Kidney tubule cell (primary cell): Measurements from ENCODE around the gene ITPR1.

Source experiments
- DNase-seq: peaks from one replicate; pipeline ENCODE4 v3.0.0-alpha.2; 2018; ENCODE audit warnings: low spot score

ITPR1 gene

DNA sequence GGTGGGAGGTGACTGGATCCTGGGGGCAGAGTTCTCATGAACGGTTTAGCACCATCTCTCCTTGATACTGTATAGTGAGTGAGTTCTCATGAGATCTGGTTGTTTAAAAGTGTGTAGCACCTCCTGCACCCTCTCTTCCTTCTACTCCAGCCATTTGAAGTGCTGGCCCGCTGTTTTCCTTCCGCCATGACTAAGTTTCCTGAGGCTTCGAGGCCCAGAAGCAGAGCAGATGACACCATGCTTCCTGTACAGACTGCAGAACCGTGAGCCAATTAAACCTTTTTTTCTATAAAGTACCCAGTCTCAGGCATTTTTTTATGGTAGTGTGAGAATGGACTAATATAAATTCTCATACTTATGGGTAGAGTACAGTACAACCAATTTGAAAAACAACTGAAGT, 362.5 kb downstream of the ITPR1 start:
- DNase-seq = no peak

DNA sequence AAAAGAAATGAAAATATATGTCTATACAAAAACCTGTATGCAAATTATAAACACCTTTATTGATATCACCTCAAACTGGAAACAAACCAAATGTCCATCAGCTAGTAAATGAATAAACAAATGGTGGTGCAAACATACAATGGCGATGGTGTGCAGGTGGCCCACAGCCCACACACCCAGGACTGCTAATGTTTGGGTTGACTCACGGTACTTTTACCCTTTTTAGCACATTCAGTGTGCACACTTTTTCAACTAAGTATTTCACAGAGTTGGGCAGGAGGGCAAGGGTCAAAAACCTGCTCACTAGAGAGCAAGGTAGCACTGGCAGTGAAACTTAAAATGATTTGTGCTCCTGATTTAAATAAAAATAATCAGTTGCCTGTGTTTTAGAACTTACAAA, 363.0 kb downstream of the ITPR1 start:
- no peak for DNase-seq

DNA sequence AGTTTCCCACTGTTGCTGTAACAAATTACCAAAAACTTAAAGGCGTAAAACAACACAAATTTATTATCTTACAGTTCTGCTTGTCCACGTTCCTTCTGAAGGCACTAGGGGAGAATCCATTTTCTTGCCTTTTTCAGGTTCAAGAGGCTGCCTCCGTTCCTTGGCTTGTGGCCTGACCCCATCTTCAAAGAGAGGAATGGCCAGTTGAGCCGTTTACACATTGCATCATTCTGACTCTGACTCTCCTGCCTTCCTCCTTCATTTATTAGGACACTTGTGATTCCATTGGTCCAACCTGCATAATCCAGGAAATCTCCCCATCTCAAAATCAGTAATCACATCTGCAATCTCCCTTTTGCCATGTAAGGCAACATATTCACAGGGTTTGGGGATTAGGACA, 363.4 kb downstream of the ITPR1 start:
- DNase-seq = no peak

DNA sequence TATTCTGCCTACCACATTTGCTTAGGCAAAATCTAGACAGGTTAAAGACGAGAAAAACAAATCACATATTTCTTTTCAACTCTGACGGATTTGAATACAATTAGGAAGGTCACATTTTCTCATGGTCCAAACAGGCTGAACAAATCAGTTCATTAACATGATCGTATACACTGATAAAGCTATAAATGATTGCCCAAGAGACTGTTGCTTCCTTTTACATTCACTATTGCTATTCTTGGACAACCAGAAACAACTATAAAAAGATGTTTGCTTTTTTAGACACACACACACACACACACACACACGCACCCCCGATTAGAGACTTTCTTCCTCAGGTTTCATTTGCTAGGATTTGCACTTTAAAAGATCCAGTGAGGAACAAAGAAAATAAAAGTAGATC, 363.8 kb downstream of the ITPR1 start:
- no peak for DNase-seq

DNA sequence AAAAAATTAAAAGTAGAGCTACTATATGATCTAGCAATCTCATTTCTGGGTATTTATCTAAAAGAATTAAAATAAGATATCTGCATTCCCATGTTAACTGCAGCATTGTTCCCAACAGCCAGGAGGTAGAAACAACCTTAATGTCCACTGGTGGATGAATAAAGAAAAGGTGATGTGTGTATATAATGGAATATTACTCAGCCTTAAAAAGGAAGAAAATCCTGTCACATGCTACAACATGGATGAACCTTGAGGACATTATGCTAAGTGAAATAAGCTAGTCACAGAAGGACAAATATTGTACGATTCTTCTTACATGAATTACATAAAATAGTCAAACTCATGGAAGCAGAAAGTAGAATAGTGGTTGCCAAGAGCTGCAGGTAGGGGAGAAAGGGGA, 366.6 kb downstream of the ITPR1 start:
- no peak for DNase-seq

DNA sequence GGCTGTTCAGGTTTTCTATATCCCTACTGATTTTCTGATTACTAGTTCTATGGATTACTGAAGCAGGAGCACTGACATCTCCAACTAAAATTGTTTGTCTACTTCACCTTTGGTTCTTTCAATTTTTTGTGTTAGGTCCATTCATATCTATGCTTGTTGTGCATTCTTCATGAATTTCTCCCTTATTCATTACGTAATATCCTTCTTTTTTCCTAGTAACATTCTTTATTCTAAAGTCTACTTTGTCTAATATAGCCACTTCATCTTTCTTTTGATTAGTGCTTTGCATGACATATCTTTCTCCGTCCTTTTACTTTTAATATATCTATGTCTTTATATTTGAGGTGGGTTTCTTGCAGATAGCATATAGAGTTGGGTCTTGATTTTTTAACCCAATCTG, 369.8 kb downstream of the ITPR1 start:
- no peak for DNase-seq

DNA sequence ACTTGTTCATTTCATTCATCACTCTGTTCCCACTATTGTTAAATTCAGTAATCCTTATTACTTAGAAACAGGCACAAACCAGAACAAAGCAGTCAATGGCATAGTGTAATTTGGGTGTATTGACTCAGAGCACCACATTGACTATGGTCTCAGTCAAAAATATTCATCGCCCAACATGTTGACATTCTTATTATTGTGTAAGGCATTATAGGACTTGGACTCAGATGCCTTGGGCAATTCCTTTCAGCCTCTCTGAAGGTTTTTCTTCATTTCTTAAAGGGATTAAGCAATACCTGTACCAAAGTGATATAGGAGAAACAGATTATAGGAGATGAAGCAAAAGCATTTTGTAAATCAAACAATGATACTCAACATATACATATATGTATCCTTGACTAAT, 371.4 kb downstream of the ITPR1 start:
- DNase-seq = no peak

DNA sequence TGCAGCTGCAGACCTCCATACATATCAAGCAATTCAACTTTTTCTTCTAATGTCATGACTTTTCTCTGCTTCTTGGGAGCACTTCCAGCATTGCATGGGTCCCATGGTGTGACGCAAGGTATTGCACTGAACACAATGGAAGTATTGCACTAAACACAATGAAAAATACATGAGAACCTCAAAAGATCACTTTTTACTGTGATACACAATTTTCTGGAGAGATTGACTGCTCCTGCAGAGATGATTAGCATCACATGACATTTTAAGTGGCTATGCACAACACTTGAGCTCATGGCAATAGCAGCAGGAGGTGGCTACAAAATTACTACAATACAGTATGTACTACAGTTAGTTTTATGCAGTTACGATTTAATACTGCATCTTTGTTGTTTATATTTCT, 372.6 kb downstream of the ITPR1 start:
- no peak for DNase-seq

DNA sequence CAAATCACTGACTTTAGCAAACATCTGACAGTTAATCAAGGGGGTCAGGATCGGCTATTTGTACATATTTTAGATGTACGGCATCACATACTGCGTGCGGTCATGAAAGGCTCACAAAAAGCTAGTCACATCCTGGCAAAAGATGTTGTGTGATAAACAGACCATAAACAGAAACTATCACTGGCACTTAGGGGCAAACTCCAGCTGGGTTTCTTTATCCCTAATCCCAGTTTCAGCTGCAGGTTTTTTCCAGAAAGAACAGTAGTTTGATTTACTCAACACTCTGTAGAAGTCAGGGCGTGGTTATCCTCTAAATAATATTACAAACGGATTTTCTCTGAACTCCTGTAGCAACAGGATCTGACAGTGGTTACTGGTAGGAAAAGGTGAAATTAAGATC, 373.7 kb downstream of the ITPR1 start:
- DNase-seq = peak; percentile 59

DNA sequence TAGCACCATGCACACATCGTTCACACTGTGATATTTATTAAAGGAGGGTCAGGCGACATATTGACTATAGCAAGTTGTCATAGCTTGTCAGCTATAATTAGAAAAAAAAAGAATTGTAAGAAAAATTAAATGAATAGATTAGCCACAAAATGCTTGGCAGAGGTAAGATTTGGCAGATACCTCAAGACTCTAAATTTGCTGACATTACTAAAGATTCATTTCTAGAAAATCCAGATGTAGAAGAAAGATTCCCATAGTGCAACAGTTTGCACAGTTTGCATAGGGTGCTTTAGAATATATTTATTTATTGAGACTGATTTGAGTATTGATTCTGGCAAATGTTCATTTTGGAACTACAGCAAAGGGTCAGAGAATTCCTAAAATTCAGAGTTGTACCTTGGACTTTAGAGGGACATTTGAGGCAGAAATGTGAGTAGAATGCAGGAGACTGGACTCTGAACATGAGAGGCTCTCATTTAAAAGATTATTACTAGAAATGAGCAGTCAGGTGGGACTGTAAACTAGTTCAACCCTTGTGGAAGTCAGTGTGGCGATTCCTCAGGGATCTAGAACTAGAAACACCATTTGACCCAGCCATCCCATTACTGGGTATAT, 384.1 kb downstream of the ITPR1 start:
- no peak for DNase-seq

DNA sequence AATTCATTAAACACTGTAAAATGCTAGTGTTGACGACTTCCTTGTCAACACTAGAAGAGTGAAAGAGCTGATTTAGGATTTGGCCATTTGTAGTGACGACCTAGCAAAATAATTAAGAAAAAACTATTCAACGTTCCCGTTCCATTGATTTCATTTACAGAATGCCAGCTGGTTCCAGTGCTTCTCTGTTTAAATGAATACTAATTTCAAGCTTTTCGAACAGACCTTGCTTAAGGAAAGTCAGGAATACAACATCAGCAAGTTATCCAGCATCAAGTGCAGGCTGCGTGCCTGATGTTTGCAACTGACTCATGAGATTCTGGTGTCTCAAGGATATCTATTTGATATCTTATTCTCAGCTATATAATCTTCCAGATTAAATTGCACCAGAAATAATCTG, 387.7 kb downstream of the ITPR1 start:
- DNase-seq = no peak

DNA sequence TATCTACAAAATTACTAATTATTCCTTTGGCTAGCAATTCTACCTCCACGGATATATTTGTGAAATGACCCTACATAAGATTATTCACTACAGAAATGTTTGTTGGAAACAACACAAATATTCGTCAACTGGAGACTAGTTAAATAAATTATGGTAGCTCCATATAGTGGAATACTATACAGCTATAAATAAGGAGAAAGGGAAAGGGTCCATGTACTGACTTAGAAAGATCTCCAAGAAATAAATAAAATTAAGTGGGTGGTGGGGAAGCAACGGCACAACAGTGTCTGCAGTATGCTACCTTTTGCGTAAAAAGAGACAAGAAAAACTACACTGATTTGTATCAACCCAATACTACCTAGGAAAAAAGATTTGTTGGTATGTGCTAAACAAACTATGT, 389.4 kb downstream of the ITPR1 start:
- no peak for DNase-seq

DNA sequence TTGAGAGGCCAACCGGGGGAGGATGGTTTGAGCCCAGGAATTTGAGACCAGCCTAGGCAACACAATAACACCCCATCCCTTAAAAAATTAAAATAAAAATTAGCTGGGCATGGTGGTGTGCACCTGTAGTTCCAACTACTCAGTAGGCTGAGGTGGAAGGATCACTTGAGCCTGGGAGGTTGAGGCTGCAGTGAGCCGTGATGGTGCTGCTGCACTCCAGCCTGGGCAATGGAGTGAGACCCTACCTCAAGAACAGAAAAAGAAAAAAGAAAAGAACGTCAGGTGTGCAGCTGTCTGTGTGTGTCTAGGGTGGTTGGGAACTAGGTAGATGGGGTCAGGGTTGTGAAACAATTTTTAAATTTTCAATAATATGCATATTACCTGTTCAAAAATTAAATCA, 389.9 kb downstream of the ITPR1 start:
- no peak for DNase-seq

DNA sequence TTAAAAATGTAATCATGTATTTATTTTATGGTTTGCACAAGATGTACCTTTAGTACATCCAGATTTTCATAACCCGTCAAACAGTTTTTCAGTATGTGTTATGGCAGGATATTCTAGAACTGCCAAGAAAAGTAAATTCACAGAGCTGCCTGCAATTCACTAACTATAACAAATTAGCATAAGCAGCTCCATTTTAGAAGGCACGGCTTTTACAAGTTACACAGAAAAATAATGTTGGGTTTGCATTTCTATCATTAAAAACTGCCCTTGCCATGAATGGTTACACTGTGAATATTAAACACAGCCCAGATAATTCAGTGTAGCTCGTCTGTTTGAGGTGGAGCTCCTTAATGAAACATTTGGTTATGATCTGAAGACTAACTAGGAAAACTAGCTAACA, 391.7 kb downstream of the ITPR1 start:
- DNase-seq = no peak

DNA sequence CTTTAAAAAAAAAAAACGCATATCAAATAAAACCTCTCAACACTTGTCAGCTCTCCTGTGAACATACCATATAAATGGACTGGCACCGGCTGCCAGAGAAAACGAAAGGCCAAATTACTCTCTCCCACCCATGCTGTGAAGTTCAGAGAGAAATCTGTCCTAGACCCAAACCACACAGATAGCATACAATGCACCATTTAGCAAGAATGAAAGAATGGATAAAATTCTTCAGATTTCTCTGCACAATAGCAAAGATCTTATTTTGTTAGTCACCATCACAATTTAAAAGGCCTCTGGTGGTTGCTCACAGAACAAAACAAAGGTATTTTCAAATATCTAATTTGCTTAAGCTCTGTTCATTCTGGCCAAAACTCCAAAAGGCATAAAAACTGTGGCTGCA, 392.2 kb downstream of the ITPR1 start:
- DNase-seq = peak; percentile 13

DNA sequence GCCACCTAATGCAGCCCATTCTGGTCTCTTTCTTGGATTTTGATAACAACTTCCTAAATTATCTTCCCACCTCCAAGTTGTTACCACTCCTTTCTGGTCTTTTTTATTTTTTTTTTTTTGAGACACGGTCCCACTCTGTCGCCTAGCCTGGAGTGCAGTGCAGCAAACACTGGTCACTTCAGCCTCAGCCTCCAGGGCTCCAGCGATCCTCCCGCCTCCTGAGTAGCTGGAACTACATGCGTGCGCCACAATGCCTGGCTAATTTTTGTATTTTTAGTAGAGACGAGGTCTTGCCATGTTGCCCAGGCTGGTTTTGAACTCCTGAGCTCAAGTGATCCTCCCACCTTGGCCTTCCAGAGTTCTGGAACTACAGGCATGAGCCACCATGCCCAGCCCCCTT, 393.3 kb downstream of the ITPR1 start:
- no peak for DNase-seq

DNA sequence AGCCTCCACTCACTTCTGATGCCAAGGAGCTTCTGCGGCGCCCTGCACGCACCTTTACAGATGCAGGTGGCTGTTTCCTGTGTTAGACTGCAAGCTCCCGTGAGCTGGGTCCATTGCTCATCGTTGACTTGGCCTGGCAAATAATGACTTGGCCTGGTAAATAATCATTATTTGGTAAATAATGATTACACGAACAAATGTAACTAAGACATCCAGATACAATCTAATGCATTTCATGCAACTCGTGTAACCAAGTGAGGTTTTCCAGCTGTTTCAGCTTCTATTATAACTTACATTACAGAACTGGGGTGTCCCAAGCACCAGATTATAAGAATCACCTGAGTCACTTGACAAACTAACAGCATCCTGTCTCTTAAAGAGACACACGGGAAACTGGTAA, 394.0 kb downstream of the ITPR1 start:
- peak; percentile 29 for DNase-seq

DNA sequence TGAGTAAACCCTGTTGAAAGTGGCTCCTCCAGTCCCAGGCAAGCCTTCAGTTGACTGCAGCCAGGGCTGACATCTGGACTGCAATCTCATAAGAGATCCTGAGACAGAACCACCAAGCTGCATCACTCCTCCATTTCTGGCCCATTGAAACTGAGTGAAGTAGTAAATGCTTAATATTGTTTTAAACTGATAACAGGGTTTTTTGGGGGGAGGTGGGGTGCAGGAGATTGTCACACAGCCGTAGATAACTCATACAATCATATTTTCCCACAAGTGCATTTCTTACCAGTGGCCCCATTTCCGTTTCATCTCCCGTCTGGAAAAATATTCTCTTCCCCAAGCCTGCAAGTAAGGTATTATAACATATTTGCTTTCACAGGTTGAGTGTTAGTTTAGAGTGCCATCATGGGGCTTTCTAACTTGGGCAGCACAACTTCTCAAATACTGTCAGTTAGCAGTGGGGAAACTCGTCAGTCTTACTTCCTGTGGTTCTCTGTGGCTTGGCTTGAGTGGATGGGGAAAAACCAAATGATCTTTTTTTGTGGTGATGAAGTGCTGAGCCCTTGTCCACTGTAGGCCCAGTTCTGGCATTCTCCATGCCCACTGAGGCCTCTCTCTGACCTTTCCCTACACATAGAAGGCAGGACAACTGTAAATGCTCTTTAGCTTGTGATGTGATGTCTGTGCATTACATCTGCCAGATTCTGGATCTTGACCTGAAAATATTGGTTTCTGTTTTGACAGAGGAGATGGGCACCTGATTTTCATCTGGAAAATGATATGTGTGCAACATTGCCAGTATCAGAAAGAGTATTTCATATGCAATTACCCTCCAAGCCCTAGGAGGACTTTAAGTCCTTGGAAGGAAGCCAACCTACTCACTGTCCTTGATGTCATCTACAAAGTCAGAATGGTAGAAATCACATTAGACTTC, 396.0 kb downstream of the ITPR1 start:
- peak; percentile 30 for DNase-seq

DNA sequence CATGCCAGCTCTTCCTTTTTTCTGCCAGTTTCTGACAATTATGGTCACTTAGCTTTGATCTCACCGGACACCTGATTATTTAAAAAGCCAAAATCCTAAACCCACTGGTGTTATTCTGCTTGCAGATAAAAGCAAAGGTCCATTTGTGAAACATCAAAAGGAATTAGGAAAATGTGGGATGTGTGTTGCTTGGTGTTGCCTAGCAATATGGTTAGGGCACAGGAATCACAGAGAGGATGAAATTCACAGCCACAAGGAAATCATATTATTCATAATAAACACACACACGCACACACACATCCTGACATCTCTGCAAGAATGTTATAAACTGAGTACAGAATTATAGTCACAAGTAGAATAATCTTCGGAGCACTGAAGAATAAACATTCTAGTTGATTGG, 396.7 kb downstream of the ITPR1 start:
- peak; percentile 17 for DNase-seq

DNA sequence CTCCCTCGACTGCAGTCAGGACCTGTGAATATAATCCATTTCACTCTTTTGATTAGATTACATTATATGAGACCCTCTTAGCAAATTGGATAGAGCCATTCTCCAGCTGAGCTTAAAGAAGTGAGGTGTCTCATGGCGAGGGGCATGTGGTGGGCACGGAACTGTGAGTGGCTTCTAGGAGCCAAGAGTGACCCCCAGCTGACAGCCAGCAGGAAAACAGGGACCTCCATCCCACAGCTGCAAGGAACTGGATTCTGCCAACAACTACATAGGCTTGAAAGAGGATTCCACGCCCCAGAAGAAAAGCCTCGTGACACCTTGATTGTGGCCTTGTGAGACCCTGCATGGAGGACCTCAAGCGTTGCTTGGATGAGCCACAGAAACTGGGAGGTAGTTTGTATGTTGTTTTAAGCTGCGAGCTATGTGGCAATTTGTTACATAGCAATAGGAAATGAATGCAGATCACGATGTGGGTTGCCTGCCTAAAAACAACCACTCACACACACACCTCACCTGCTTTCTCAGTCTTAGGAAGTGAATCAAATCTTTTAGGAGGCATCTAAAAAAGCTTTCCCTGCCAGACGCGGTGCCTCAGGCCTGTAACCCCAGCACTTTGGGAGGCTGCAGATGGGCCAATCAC, 401.9 kb downstream of the ITPR1 start:
- peak; percentile 51 for DNase-seq

DNA sequence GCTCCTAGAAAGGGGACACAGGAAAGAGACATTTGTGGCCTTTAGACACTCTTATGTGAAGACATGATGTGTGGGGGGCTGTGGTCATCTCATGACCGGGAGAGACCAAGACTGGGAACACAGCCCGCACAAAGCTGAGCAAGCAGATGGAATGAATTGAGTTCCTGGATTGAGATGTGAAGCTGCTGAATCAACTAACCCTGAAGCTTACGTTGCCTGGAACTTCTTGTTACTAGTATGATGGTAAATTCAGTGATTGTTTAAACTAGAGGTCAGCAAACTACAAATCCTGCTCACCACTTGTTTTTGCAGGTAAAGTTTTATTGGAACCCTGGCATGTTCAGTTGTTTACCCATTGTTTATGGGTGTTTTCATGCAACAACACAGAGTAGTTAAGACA, 402.7 kb downstream of the ITPR1 start:
- no peak for DNase-seq
